PFSK-1 (cell line): Measurements from ENCODE around the gene NLRC3.

ENCODE experiments used
- FOXP2 ChIP-seq: optimal IDR thresholded peaks from 2 replicates; pipeline ENCODE3; 2011; ENCODE audit warnings: borderline replicate concordance, control low read depth, inconsistent platforms; ENCODE audit not compliant: insufficient read depth; ENCODE audit errors: extremely low read length, extremely low read depth
- POLR2AphosphoS5 ChIP-seq: IDR thresholded peaks from 2 replicates; pipeline ENCODE4 v1.6.1; 2012; ENCODE audit warnings: low read depth, mild to moderate bottlenecking, control low read depth, low read length, moderate library complexity
- REST ChIP-seq, 2 experiments: IDR thresholded peaks; 2 replicates each; pipeline versions ENCODE4 v1.6.1 to v1.8.0; 2011 to 2012; ENCODE audit warnings: low read depth in 2 of 2, low read length in 2 of 2, control low read depth in 1 of 2, inconsistent platforms in 1 of 2, mild to moderate bottlenecking in 1 of 2, moderate library complexity in 1 of 2; ENCODE audit not compliant: insufficient read depth in 1 of 2
- SIN3A ChIP-seq: IDR thresholded peaks from 2 replicates; pipeline ENCODE4 v1.6.1; 2012; ENCODE audit warnings: mild to moderate bottlenecking, low read length, moderate library complexity, borderline replicate concordance; ENCODE audit not compliant: insufficient read depth
- TAF1 ChIP-seq: IDR thresholded peaks from 2 replicates; pipeline ENCODE4 v1.6.1; 2012; ENCODE audit warnings: low read length, control low read depth, borderline replicate concordance; ENCODE audit not compliant: insufficient read depth

Gene NLRC3

GRCh38 chr16:3495176-3495575 is 82.0 kb downstream of the NLRC3 start, which contains the start of gene C16orf90:
C16orf90 (minus strand) TSS chr16:3495489; CDS start chr16:3495421, 68 bp downstream.
- no peak for TF ChIP-seq TAF1

GRCh38 chr16:3494386-3494973 is 82.7 kb downstream of the NLRC3 start:
- TF ChIP-seq SIN3A, result no peak
- TF ChIP-seq FOXP2, result no peak
- no peak for TF ChIP-seq TAF1
- no peak for TF ChIP-seq REST (IDR thresholded peaks at IDR 0.05; ENCODE audit: insufficient read depth in 1 of 2, low read depth in 2 of 2, low read length in 2 of 2)
- no peak for TF ChIP-seq POLR2AphosphoS5

- TF ChIP-seq FOXP2, result no peak
Observed at GRCh38 chr16:3492356-3492755, 84.8 kb downstream of the NLRC3 start.

- no peak for TF ChIP-seq FOXP2
- no peak for TF ChIP-seq REST (IDR thresholded peaks at IDR 0.05; ENCODE audit: insufficient read depth in 1 of 2, low read depth in 2 of 2, low read length in 2 of 2)
- no peak for TF ChIP-seq SIN3A
- no peak for TF ChIP-seq POLR2AphosphoS5
- TF ChIP-seq TAF1, result no peak
Observed at GRCh38 chr16:3490911-3491629, 86.1 kb downstream of the NLRC3 start.
